Kidney epithelial cell (primary cell): ENCODE measurements around the gene CDKN2C. TPM values are rescaled to one million over a fixed set of nuclear protein-coding genes. Genes with fewer than 3 reads are reported as not detected.

Experiments
- DNase-seq: peaks from one replicate; pipeline ENCODE4 v3.0.0-alpha.2; 2010; ENCODE audit warnings: low read depth
- H3K27me3 ChIP-seq: 2 replicates; pipeline ENCODE4 v1.6.0; 2011; ENCODE audit warnings: low read length; ENCODE audit not compliant: control insufficient read depth, insufficient read depth
- H3K36me3 ChIP-seq: 2 replicates; pipeline ENCODE4 v1.5.1; 2011; ENCODE audit warnings: low read length; ENCODE audit not compliant: control insufficient read depth, insufficient read depth
- H3K4me3 ChIP-seq: 2 replicates; pipeline ENCODE4 v1.5.1; 2011; ENCODE audit warnings: low read depth, mild to moderate bottlenecking, control low read depth, low read length
- total RNA-seq: library from RNA; depleted of rRNA; stranded (reverse); fragments of >200 nt; gene quantifications from 2 replicates; pipeline ENCODE4 v1.2.3, GENCODE V29; 2015
- TF ChIP-seq, protein P1 (sequence below): IDR thresholded peaks from 2 replicates; pipeline ENCODE4 v1.5.1; 2011; ENCODE audit warnings: mild to moderate bottlenecking, moderate library complexity, low read length, control low read depth, inconsistent platforms; ENCODE audit not compliant: insufficient read depth, poor library complexity, severe bottlenecking

Gene CDKN2C
- total RNA-seq, 1 donor from 2014 or later = 0.13 TPM

DNA sequence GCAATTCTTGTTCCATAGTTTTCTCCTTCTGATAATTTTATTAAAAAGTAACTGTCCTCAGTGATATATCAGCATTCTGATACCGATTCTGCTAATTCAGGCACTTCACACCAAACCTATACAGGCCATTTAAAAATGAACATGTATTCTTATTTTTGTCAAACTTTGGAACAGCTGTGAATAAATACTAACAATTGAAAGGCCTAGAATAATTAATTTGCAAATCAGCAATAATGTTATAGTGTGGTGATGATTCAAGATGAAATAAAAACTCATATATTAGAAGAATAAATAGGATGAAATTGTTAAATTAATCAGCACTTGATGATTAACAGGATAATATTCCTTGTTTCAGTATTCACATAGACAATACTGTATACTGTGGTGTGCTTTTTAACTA, 9.9 kb downstream of the CDKN2C start:
- no peak for DNase-seq
- Histone ChIP-seq H3K4me3 (no peak overlapping the region), H3K27me3 (peaks cover 31% of the 10 kb centered on the region)

DNA sequence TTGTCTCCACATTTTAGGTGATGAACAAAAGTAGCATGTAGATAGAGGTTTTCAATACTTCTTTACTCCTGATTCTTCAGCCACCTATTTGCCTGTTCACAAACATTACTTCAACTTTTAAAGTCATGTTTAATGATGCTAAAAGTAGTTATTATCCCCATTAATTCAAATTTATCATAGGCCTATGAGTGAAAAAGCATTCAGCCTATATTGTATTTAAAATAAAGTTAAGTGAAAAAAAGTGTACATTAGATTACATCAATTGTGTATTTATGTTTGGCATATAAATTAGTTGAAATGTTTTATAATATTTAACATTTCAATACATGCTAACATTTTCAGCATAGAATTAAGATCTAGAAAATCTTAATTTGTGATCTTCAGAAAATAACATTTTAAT, 10.5 kb downstream of the CDKN2C start:
- Histone ChIP-seq H3K4me3 (no peak overlapping the region), H3K36me3 (no peaks in the 10 kb centered on the region), H3K27me3 (peaks cover 29% of the 10 kb centered on the region)
- no peak for DNase-seq
- TF ChIP-seq, protein P1, sequence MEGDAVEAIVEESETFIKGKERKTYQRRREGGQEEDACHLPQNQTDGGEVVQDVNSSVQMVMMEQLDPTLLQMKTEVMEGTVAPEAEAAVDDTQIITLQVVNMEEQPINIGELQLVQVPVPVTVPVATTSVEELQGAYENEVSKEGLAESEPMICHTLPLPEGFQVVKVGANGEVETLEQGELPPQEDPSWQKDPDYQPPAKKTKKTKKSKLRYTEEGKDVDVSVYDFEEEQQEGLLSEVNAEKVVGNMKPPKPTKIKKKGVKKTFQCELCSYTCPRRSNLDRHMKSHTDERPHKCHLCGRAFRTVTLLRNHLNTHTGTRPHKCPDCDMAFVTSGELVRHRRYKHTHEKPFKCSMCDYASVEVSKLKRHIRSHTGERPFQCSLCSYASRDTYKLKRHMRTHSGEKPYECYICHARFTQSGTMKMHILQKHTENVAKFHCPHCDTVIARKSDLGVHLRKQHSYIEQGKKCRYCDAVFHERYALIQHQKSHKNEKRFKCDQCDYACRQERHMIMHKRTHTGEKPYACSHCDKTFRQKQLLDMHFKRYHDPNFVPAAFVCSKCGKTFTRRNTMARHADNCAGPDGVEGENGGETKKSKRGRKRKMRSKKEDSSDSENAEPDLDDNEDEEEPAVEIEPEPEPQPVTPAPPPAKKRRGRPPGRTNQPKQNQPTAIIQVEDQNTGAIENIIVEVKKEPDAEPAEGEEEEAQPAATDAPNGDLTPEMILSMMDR = no peak

More for the DNA sequence above, 9.9 kb downstream of the CDKN2C start:
- TF ChIP-seq, protein P1 = no peak
- no peaks in the 10 kb centered on the region for H3K36me3 ChIP-seq

DNA sequence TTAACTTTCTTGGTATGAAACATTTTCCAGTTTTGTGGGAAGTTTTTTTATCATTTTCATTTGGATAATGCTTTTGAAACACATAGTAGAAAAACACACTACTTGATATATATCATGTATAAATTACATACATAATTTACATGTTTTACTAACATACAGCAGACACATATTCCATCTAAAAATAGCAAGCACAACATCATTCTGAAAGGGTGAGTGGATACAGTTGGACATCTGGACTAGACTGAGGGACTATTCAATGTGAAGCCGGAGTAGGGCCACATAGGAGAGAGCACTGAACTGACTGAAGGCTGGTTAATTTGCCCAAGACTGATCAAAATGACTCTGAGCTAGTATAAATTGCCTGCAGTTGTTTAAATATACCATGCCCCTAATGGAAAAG, 11.7 kb downstream of the CDKN2C start:
- Histone ChIP-seq H3K27me3 (peaks cover 21% of the 10 kb centered on the region), H3K36me3 (no peaks in the 10 kb centered on the region), H3K4me3 (no peak overlapping the region)
- no peak for DNase-seq
- TF ChIP-seq, protein P1 = no peak

DNA sequence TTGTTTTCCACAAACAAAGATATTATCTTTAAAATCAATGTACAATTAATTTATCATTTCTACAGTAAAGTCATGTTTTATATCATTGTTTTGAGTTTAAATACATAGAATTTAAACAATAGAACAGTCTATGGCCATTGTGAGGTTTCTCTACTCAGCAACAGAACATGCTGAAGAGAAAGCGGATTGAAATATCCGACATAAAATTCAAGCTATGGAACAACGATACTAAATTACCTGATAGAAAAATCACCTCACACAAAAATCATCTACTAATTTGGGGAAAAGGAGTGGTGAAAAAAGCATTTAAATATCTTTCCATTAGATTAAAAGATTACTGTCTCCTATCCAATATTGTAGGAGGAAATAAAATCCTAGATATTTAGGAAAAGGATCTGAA, 12.6 kb downstream of the CDKN2C start:
- TF ChIP-seq, protein P1 = no peak
- DNase-seq = no peak
- Histone ChIP-seq H3K4me3 (no peak overlapping the region), H3K36me3 (no peaks in the 10 kb centered on the region), H3K27me3 (peaks cover 13% of the 10 kb centered on the region)

DNA sequence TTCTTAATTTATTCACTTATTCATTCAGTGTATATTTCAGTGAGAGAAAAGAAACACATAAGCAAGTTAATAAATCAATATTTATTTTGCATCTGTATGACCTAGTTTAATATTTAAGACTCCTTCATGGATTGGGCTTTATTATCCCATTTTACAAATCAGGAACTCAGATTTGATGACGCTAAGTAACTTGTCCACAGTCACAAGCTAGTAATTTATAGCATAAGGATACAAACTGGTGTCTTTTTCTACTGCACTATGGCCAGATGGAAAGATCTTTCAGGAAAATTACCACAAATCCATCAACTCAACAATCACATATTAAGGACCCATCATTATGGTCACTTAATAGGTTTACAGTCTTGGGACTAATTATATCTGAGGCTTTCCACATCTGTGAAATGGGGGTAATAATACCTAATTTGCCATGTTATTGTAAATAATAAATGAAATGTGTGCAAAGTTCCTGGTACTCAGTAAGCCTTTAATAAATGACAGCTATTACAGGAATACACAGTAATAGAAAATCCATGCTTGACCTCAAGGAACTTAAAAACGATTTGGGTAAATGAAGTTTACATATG, 13.3 kb downstream of the CDKN2C start:
- no peaks in the 10 kb centered on the region for H3K36me3 ChIP-seq
- H3K4me3 ChIP-seq = no peak overlapping the region
- H3K27me3 ChIP-seq = peaks cover 7% of the 10 kb centered on the region
- no peak for DNase-seq
- TF ChIP-seq, protein P1 = no peak

DNA sequence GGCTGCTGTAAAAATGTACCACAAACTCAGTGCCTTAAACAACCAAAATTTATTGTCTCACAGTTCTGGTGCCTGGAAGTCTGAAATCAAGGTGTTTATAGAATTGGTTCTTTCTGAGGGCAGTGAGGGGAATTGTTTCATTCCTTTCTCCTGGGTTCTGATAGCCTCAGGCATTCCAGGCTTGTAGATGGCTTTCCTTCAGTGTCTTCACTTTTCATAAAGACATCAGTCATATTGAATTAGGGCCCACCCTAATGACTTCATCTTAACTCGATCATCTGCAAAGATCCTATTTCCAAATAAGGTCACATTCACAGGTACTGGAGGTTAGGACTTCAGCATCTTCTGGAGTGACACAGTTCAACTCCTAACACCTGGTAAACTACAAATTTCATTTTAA, 15.0 kb downstream of the CDKN2C start:
- no peak overlapping the region for H3K4me3 ChIP-seq
- no peak for DNase-seq
- TF ChIP-seq, protein P1 = no peak
- H3K27me3 ChIP-seq = no peaks in the 10 kb centered on the region
- no peaks in the 10 kb centered on the region for H3K36me3 ChIP-seq
